Measurements from ENCODE around the gene ZNF804A.
"Not testable (repeated sequence)": the region's sequence is repeated elsewhere in the genome, so short reads cannot be mapped to it uniquely, and the experiment has no call there.

The ZNF804A gene

GRCh38 chr2:184886585-184886984 lies 288.3 kb downstream of the ZNF804A start:
- peaks cover 12 to 28% of the 10 kb centered on the region in 2 donors for H3K9me3 Mint-ChIP-seq
- H3K27ac Mint-ChIP-seq, H3K27me3 Mint-ChIP-seq, ATAC-seq, DNase-seq, H3K4me3 Mint-ChIP-seq, H3K4me1 Mint-ChIP-seq: not testable (repeated sequence)

GRCh38 chr2:184890311-184890710 lies 292.0 kb downstream of the ZNF804A start:
- no peak for ATAC-seq
- DNase-seq, result no peak
- no peak overlapping the region for H3K27ac Mint-ChIP-seq
- peaks cover 11 to 17% of the 10 kb centered on the region in 2 donors for H3K9me3 Mint-ChIP-seq
- H3K4me3 Mint-ChIP-seq, result no peak overlapping the region
- no peaks in the 10 kb centered on the region for H3K27me3 Mint-ChIP-seq
- H3K4me1 Mint-ChIP-seq, result no peaks in the 10 kb centered on the region

- no peaks in the 10 kb centered on the region for H3K27me3 Mint-ChIP-seq
- DNase-seq (no peak), ATAC-seq (no peak)
- peaks cover 0 to under 1% of the 10 kb centered on the region in 2 donors for H3K9me3 Mint-ChIP-seq
- no peak overlapping the region for H3K4me3 Mint-ChIP-seq
- H3K27ac Mint-ChIP-seq, result no peak overlapping the region
- H3K4me1 Mint-ChIP-seq, result no peaks in the 10 kb centered on the region
Observed at GRCh38 chr2:184904991-184905390, 306.7 kb downstream of the ZNF804A start.

- DNase-seq, result no peak
- no peak overlapping the region for H3K27ac Mint-ChIP-seq
- H3K9me3 Mint-ChIP-seq, result peaks cover 3 to 4% of the 10 kb centered on the region in 2 donors
- no peaks in the 10 kb centered on the region for H3K4me1 Mint-ChIP-seq
- H3K4me3 Mint-ChIP-seq, result no peak overlapping the region
- no peak for ATAC-seq
- H3K27me3 Mint-ChIP-seq, result no peaks in the 10 kb centered on the region
Observed at GRCh38 chr2:184906160-184906559, 307.8 kb downstream of the ZNF804A start.

GRCh38 chr2:184906709-184907108 lies 308.4 kb downstream of the ZNF804A start:
- H3K4me3 Mint-ChIP-seq, result no peak overlapping the region
- H3K27me3 Mint-ChIP-seq, result no peaks in the 10 kb centered on the region
- ATAC-seq, result no peak
- peaks cover 4 to 7% of the 10 kb centered on the region in 2 donors for H3K9me3 Mint-ChIP-seq
- H3K27ac Mint-ChIP-seq, result no peak overlapping the region
- no peaks in the 10 kb centered on the region for H3K4me1 Mint-ChIP-seq
- no peak for DNase-seq

- H3K4me1 Mint-ChIP-seq, result no peaks in the 10 kb centered on the region
- no peak overlapping the region for H3K4me3 Mint-ChIP-seq
- ATAC-seq, result no peak
- H3K9me3 Mint-ChIP-seq, result peaks cover 4 to 13% of the 10 kb centered on the region in 2 donors
- no peaks in the 10 kb centered on the region for H3K27me3 Mint-ChIP-seq
- no peak overlapping the region for H3K27ac Mint-ChIP-seq
- DNase-seq, result no peak
Observed at GRCh38 chr2:184908966-184909365, 310.6 kb downstream of the ZNF804A start.

- ATAC-seq (no peak), DNase-seq (no peak)
- Mint-ChIP-seq H3K9me3 (peaks cover 14 to 22% of the 10 kb centered on the region in 2 donors), H3K4me3 (no peak overlapping the region), H3K27me3 (no peaks in the 10 kb centered on the region), H3K27ac (no peak overlapping the region), H3K4me1 (no peaks in the 10 kb centered on the region)
Observed at GRCh38 chr2:184920451-184920965, 322.2 kb downstream of the ZNF804A start.

GRCh38 chr2:184921676-184922075 lies 323.3 kb downstream of the ZNF804A start:
- Mint-ChIP-seq H3K9me3 (peaks cover 26 to 33% of the 10 kb centered on the region in 2 donors), H3K4me1 (no peaks in the 10 kb centered on the region), H3K27ac (no peak overlapping the region), H3K27me3 (no peaks in the 10 kb centered on the region), H3K4me3 (no peak overlapping the region)
- DNase-seq (no peak), ATAC-seq (no peak)

GRCh38 chr2:184923751-184924150 lies 325.4 kb downstream of the ZNF804A start:
- peaks cover 24 to 42% of the 10 kb centered on the region in 2 donors for H3K9me3 Mint-ChIP-seq
- ATAC-seq (no peak), DNase-seq (no peak)
- H3K4me3 Mint-ChIP-seq, result no peak overlapping the region
- H3K4me1 Mint-ChIP-seq, result no peaks in the 10 kb centered on the region
- no peaks in the 10 kb centered on the region for H3K27me3 Mint-ChIP-seq
- H3K27ac Mint-ChIP-seq, result no peak overlapping the region

- no peaks in the 10 kb centered on the region for H3K27me3 Mint-ChIP-seq
- H3K4me3 Mint-ChIP-seq, result no peak overlapping the region
- peaks cover 25 to 35% of the 10 kb centered on the region in 2 donors for H3K9me3 Mint-ChIP-seq
- no peak overlapping the region for H3K27ac Mint-ChIP-seq
- H3K4me1 Mint-ChIP-seq, result no peaks in the 10 kb centered on the region
- ATAC-seq (no peak), DNase-seq (no peak)
Observed at GRCh38 chr2:184927040-184927439, 328.7 kb downstream of the ZNF804A start.

- DNase-seq (no peak), ATAC-seq (no peak)
- peaks cover 20 to 22% of the 10 kb centered on the region in 2 donors for H3K9me3 Mint-ChIP-seq
- no peak overlapping the region for H3K4me3 Mint-ChIP-seq
- no peaks in the 10 kb centered on the region for H3K27me3 Mint-ChIP-seq
- H3K27ac Mint-ChIP-seq, result no peak overlapping the region
- no peaks in the 10 kb centered on the region for H3K4me1 Mint-ChIP-seq
Observed at GRCh38 chr2:184936761-184937160, 338.4 kb downstream of the ZNF804A start.

GRCh38 chr2:184938221-184938985 lies 340.1 kb downstream of the ZNF804A start:
- Mint-ChIP-seq H3K4me3 (no peak overlapping the region), H3K27me3 (no peaks in the 10 kb centered on the region), H3K4me1 (no peaks in the 10 kb centered on the region), H3K9me3 (peaks cover 14 to 21% of the 10 kb centered on the region in 2 donors), H3K27ac (no peak overlapping the region)
- ATAC-seq, result no peak
- DNase-seq, result no peak

- H3K27ac Mint-ChIP-seq, result no peak overlapping the region
- peaks cover 0 to 11% of the 10 kb centered on the region in 2 donors for H3K9me3 Mint-ChIP-seq
- DNase-seq, result no peak
- no peaks in the 10 kb centered on the region for H3K27me3 Mint-ChIP-seq
- ATAC-seq, result no peak
- no peak overlapping the region for H3K4me3 Mint-ChIP-seq
- no peaks in the 10 kb centered on the region for H3K4me1 Mint-ChIP-seq
Observed at GRCh38 chr2:184945326-184945725, 347.0 kb downstream of the ZNF804A start.

GRCh38 chr2:184945824-184946223 lies 347.5 kb downstream of the ZNF804A start:
- Mint-ChIP-seq H3K27ac (no peak overlapping the region), H3K27me3 (no peaks in the 10 kb centered on the region), H3K4me3 (no peak overlapping the region), H3K4me1 (no peaks in the 10 kb centered on the region), H3K9me3 (peaks cover 0 to 11% of the 10 kb centered on the region in 2 donors)
- DNase-seq, result no peak
- no peak for ATAC-seq

- DNase-seq, result no peak
- peaks cover 0 to 4% of the 10 kb centered on the region in 2 donors for H3K9me3 Mint-ChIP-seq
- no peaks in the 10 kb centered on the region for H3K4me1 Mint-ChIP-seq
- no peaks in the 10 kb centered on the region for H3K27me3 Mint-ChIP-seq
- no peak for ATAC-seq
- H3K27ac Mint-ChIP-seq, result no peak overlapping the region
- H3K4me3 Mint-ChIP-seq, result no peak overlapping the region
Observed at GRCh38 chr2:184956856-184957255, 358.5 kb downstream of the ZNF804A start.

GRCh38 chr2:184971546-184972068 lies 373.3 kb downstream of the ZNF804A start:
- Mint-ChIP-seq H3K4me3 (no peak overlapping the region), H3K9me3 (no peaks in the 10 kb centered on the region), H3K4me1 (no peaks in the 10 kb centered on the region), H3K27ac (no peak overlapping the region), H3K27me3 (no peaks in the 10 kb centered on the region)
- DNase-seq, result no peak
- ATAC-seq, result no peak
